Measurements from ENCODE around the gene SLC2A13.

DNA sequence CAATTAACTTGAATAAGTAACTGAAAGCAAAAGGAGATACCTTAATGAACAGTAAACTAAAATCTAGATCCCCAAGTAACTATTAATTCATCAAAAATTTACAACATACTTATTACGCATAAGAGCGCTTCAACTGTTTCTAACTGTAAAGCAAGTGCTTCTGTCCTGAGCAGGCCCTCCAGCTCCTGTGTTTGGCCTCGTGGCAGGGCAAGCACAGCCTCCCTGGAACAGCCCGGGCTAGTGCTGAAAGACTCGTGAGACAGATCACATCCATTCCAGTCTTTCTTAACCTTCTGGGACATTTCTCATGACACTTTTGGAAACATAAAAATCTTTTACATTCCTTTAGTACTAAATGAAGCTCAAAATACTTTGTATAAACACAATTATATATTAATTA lies 307.5 kb downstream of the SLC2A13 start:
- TF ChIP-seq, protein P1, sequence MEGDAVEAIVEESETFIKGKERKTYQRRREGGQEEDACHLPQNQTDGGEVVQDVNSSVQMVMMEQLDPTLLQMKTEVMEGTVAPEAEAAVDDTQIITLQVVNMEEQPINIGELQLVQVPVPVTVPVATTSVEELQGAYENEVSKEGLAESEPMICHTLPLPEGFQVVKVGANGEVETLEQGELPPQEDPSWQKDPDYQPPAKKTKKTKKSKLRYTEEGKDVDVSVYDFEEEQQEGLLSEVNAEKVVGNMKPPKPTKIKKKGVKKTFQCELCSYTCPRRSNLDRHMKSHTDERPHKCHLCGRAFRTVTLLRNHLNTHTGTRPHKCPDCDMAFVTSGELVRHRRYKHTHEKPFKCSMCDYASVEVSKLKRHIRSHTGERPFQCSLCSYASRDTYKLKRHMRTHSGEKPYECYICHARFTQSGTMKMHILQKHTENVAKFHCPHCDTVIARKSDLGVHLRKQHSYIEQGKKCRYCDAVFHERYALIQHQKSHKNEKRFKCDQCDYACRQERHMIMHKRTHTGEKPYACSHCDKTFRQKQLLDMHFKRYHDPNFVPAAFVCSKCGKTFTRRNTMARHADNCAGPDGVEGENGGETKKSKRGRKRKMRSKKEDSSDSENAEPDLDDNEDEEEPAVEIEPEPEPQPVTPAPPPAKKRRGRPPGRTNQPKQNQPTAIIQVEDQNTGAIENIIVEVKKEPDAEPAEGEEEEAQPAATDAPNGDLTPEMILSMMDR (IDR thresholded peaks at IDR 0.05; ENCODE audit: insufficient read depth, low read length, poor library complexity, severe bottlenecking), result no peak
- no peak for TF ChIP-seq EZH2phosphoT487 (conservative IDR thresholded peaks at IDR 0.05; ENCODE audit: low read length)
